GM21515 (cell line): ENCODE data around the gene CD4.
"Not testable (repeated sequence)": the region's sequence is repeated elsewhere in the genome, so short reads cannot be mapped to it uniquely, and the experiment has no call there.

ENCODE experiments used
- ATAC-seq: cut with Tn5 transposase; IDR thresholded peaks from one replicate; pipeline ENCODE4 v1.9.1; 2021; ENCODE audit not compliant: unreplicated experiment

CD4 gene

GRCh38 chr12:6788972-6789924, at the start of gene CD4:
Gene CD4, plus strand, starts transcription at chr12:6789528. Its CDS starts 10,611 bp downstream, at chr12:6800139.
- no peak for ATAC-seq

GRCh38 chr12:6742080-6742479, 47.2 kb upstream of the CD4 start:
- ATAC-seq, result not testable (repeated sequence)

DNA sequence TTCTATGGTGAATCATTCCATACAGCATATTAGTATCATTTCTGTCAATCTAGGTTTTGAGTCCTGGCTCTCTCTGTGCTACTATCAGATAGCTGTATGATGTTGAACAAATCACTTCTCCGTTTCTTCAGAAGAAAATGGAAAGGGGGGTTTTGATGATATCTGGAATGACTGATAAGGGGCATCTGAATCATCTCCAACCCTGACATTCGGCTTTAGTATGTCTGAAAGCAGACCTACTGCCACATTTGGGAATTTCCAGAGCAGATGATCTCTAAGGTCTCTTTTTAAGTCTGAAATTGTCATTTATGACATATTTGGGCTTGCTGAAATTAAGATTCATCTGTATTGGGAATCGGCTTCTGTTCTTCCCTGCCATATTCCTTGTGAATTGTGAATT, 46.5 kb upstream of the CD4 start:
- ATAC-seq, result no peak

DNA sequence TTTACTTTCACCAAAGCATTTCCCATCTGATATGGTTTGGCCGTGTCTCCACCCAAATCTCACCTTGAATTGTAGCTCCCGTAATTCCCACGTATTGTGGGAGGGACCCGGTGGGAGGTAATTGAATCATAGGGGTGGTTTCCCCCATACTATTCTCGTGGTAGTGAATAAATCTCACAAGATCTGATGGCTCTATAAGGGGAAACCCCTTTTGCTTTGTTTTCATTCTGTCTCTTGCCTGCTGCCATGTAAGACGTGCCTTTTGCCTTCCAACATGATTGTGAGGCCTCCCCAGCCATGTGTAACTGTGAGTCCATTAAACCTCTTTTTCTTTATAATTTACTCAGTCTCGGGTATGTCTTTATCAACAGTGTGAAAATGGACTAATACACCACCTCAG, 46.0 kb upstream of the CD4 start:
- ATAC-seq, result not testable (repeated sequence)

DNA sequence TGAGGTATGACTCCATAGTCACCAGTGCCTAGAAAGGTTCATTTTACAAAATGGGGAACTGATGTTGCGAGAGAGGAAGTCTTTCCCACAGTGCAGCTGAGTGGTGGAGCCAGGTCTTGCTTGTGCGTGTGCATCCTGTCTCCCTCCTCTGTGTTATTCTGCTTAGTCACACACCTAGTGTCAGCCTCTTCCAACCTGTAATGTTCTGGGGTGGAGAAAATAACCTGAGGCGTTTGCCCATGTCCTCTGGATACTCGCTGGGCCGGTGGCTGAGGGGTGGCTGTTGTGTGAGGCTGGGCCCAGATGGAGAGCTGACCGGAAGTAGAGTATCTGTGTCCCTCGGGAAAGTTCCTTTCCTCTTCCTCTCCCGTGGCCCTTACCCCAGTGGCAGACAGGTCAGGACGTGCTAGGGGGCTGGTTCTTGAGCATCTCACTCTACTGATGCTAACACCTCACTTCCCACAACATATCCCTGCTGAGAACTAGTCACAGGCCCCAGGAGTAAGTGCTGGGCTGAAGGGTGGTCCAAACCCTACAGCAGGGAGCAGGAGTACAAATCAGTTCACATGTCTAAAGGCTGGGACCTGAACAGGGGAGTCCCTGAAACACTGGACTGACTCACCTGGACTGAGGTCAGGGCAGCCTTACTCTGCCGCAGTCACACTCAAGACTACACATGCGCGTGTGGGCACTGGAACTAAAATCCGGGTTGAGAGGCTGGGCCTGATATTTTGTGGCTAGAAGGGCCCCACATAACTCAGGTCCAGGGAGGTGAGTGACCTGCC, 43.4 kb upstream of the CD4 start:
- no peak for ATAC-seq

DNA sequence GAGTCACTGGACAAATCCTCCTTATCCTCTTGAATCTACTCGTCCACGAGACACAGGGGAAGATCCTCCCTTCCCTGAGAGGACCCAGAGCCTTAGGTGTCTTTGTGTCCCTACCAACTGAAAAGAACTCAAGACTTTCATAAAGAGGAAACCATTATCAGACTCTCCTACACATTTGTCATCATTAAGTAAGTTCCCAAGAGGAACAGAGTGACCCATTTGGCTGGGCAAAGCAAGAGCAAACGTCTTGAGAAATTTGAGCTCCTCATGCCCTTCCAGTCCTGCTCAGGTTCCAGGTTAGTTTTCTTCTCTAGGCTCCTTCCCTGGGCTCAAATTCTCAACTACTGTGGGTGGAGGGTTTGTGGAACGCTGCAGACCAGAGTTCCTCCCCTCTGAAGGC, 42.1 kb upstream of the CD4 start:
- ATAC-seq, result no peak

- ATAC-seq, result no peak
These were observed 40.6 kb upstream of the CD4 start for GRCh38 chr12:6748761-6749160.

- ATAC-seq, result no peak
These were observed 38.8 kb upstream of the CD4 start for GRCh38 chr12:6750506-6750905.

DNA sequence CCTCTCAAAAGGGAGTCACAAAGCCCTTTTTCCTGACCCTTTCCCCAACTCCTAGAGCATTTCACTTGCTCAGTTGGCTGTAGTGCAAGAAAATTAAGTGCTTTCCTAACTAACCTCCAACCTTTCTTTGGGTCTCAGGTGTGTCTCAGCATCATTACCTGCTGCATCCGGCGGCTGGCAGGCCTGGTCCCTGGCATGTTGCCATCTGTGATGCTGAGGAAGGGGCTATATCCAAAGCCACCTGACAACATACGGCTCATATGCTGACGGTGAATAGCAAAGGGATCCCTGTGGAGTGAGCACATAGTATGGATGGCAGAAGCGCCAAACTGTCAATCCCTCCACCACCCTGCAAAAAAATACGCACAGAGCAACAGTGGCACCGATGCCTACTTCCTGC, 37.6 kb upstream of the CD4 start:
- ATAC-seq, result no peak

DNA sequence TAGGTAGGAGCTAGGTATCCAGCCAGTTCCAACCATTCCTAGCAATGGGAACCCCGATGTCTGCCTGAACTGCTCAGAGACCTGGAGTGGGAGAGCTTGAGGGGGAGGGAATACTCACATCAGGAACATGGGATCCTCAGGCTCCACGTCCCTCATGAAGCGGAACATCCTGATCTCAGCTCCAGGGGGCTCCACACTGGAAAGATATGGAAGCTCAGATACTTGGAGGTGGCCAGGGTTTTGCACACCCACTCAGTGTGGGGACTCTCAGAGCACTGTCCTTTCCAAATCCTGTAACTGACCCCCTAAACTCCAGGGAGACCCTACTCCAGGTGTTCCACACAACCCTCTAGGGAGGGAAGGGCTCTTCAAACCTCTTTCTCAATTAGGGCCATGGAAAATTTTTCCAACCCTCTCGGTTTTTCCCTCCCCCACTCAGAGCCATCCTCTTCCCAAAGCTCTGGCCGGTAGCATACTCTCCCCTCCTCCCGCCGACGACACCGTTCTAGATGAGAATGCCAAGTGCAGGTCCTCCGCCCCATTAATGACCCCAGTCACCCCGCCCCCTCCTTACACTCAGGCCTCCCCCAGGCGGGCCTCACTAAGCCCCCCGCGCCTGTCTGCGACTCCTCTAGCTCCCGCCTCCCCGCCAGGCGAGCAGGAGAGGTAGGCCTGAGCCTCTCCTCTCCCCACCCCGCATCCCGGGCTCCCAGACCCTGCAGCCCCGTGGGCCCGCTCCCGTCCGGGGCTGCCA, 37.0 kb upstream of the CD4 start:
- ATAC-seq, result peak; percentile 6

- peak; percentile 85 for ATAC-seq
These were observed 36.2 kb upstream of the CD4 start, which contains the start of gene MLF2 for GRCh38 chr12:6752921-6753771. Gene MLF2, minus strand, starts transcription at chr12:6753141. Its CDS starts 807 bp downstream, at chr12:6752334.

DNA sequence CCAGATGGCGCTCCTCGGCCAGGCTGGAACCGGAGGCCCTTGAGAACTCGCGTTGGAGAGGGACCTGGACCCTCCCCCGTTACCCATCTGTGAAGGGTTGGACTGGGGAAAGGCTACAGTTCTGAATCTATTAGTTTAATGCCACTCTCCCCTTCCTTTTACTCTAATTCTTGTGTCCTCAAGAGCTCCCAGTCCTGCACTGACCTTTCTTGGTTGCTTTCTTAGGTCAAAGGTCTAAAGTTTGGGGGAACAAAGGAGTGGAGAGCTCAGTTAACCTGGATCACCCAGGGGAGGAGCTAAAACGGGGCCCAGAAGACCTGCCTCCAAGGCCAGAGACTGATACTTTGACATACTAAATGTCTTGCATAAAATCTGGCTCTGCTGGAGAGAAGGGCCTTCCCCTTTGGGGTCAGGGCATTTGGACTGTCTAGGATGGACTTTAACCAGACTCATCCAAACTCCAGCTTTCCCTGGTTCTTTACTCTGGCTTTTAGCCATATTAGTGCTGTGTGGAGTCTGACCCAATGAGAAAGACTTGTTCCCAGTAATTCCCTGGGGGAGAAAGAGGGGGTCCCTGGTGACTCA, 35.5 kb upstream of the CD4 start:
- ATAC-seq, result no peak

DNA sequence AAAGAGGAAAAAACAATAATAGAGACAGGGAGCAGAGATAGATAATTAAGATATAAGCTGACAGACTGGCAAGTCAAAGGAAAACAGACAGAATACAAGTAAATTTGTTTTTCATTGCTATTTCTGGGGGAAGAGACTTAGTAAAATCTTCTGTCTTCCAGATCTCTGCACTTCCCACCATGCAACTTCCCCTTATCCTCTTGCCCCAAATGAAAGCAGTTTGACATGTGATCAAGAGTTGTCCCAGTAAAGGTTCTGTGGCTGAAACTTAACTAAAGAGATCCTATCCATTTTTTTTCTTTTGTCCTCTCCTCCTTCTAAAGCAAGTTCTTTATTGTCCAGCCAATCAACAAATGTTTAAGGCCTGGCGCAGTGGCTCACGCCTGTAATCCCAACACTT, 34.9 kb upstream of the CD4 start:
- ATAC-seq, result no peak

DNA sequence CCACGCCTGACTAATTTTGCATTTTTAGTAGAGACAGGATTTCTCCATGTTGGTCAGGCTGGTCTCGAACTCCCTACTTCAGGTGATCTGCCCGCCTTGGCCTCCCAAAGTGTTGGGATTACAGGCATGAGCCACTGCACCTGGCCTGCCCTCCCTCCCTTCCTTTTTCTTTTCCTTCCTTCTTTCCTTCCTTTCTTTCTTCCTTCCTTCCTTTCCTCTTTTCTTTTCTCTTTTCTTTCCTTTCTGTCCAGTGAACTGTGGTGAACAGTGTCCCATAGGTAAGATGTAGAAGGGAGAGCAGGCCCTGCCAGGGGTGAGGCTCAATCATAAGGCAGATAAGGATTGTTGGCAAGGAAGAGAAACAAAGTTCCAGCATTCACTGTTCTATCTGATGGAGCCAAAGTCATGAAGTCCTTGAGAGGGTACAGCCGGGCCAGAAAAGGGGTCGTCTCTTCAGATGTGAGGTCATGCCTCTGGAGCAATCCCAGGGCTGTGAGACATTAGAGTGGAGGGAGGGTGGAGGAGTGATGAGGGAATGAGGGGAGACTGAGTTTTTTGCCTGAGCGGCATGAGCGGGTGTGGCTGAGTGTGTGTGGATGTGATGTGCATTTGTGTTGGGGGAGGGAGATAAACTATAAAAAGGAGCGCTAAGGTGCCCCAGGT, 32.2 kb upstream of the CD4 start:
- ATAC-seq, result no peak

- no peak for ATAC-seq
These were observed 30.7 kb upstream of the CD4 start for GRCh38 chr12:6758506-6759095.

DNA sequence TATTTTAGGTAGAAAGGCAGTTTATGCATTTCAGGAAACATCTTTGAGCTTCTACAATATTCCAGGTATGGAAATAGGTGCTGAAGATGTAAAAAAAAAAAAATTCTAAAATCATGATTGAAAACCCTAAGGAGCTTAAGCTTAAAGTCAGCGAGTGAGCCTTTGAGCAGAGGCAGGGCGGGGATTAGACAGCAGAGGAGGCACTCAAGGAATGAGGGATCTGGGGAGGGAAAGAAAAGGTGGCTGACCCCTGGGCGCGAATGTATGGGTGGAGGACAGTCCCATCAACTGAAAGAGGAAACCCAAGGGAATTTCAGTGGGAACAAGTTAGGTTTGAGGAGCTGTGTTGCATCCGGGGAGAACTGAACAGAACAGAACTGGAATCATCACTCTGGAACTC, 29.6 kb upstream of the CD4 start:
- ATAC-seq, result no peak

DNA sequence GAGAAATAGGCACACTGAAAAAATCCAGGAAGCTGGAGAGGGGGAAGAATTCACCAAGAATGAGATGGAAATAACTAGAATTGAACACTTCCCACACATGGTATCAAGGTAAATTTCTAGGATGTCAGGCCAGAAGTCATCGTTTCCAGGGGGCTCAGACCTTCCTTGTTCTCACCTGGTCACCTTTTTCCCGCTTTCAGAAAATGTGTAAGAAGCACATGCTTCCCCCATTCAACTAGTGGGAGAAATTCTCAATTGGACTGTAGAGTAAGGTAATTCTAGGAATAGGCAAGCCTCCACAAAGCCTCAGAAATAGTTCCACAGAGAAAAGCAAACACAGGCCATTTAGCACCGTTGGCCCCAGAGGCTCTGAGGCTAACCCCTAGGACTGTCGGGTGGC, 25.9 kb upstream of the CD4 start:
- no peak for ATAC-seq

GRCh38 chr12:6764011-6764828, 25.1 kb upstream of the CD4 start:
- ATAC-seq, result peak; percentile 74
